ENCODE data around the gene LRPAP1. TPM values are rescaled to one million over a fixed set of nuclear protein-coding genes. Genes with fewer than 3 reads are reported as not detected.

LRPAP1 gene
- total and polyA plus RNA-seq, 2 donors (not counting 3 experiments of a cell fraction or from before 2014, with no cell fraction given) = 90.1 to 170 TPM

DNA sequence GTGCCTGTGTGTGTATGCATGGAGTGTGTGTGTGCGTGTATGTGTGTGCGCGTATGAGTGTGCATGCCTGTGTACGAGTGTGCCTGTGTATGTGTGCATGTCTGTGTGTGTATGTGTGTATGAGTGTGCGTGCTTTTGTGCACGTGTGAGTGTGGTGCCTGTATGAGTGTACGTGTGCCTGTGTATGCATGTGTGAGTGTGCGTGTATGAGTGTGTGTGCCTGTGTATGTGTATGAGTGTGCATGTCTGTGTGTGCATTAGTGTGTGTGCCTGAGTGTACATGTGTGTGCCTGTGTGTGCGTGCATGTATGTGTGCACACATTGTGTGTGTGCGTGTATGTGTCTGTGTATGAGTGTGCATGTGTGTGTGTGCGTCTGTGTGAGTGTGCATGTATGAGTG lies 63.4 kb downstream of the LRPAP1 start:
- Histone ChIP-seq H4K20me1 (replicated peaks; ENCODE audit: control insufficient read depth, extremely low read depth, insufficient read depth, low read length) (no peaks in the 10 kb centered on the region), H3K4me3 (replicated peaks in 1 of 3; ENCODE audit: insufficient read depth in 1 of 3, low read depth in 1 of 3, low read length in 3 of 3) (no peak overlapping the region), H3K79me2 (ENCODE audit: control insufficient read depth, insufficient read depth, low read length) (no peaks in the 10 kb centered on the region), H3K27me3 (ENCODE audit: control insufficient read depth in 2 of 2, insufficient read depth in 2 of 2, low read length in 2 of 2) (peaks cover 0 to under 1% of the 10 kb centered on the region in 2 experiments), H3K27ac (ENCODE audit: insufficient read depth, low read depth, low read length) (no peak overlapping the region), H3K36me3 (ENCODE audit: control insufficient read depth in 2 of 2, extremely low read depth in 1 of 2, insufficient read depth in 2 of 2, low read length in 2 of 2) (no peaks in the 10 kb centered on the region), H3K4me2 (ENCODE audit: insufficient read depth, low read length) (no peak overlapping the region), H3K4me1 (ENCODE audit: control insufficient read depth, extremely low read depth, insufficient read depth, low read length) (no peaks in the 10 kb centered on the region), H3K9me1 (replicated peaks; ENCODE audit: control insufficient read depth, extremely low read depth, insufficient read depth, low read length) (no peaks in the 10 kb centered on the region), H2AFZ (ENCODE audit: low read depth, low read length) (no peak overlapping the region), H3K9ac (replicated peaks; ENCODE audit: extremely low read depth, insufficient read depth, low read length) (no peak overlapping the region), H3K9me3 (replicated peaks; ENCODE audit: control insufficient read depth, insufficient read depth, low read length) (no peaks in the 10 kb centered on the region)
- FAIRE-seq (no peak), DNase-seq (ENCODE audit: low read depth, low spot score) (no peak)
- intact Hi-C loops (cut with micrococcal nuclease) (no loop called here), dilution Hi-C loops (cut with MboI; ENCODE audit: extremely low pct_ligation_motif_present, low sequenced_read_pairs) (no loop called here)
- ChIA-PET POLR2A (no interaction called here), CTCF (interaction anchor here (4.1 kb wide), 1 partner anchor 12 kb away, joined by 16 read pairs; no protein-coding TSS in a partner anchor)
- TF ChIP-seq POLR2AphosphoS5 (IDR thresholded peaks at IDR 0.05; ENCODE audit: insufficient read depth, low read depth, low read length) (no peak), FOS (IDR thresholded peaks at IDR 0.05; ENCODE audit: borderline replicate concordance, insufficient read depth, low read length) (no peak), EZH2 (IDR thresholded peaks at IDR 0.05; ENCODE audit: borderline replicate concordance, low read depth, low read length, severe bottlenecking) (no peak), POLR2A (IDR thresholded peaks at IDR 0.05; ENCODE audit: low read depth, low read length) (no peak), MYC (IDR thresholded peaks at IDR 0.05; ENCODE audit: low read depth, low read length) (no peak), JUN (IDR thresholded peaks at IDR 0.05; ENCODE audit: borderline replicate concordance, insufficient read depth, insufficient read length, low read depth) (no peak), GATA2 (IDR thresholded peaks at IDR 0.05; ENCODE audit: insufficient read depth, insufficient read length, low read depth, low read length) (no peak)
- TF ChIP-seq, protein P1, sequence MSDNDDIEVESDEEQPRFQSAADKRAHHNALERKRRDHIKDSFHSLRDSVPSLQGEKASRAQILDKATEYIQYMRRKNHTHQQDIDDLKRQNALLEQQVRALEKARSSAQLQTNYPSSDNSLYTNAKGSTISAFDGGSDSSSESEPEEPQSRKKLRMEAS (IDR thresholded peaks at IDR 0.05; ENCODE audit: insufficient read depth, insufficient read length) = no peak
- TF ChIP-seq, protein P2, sequence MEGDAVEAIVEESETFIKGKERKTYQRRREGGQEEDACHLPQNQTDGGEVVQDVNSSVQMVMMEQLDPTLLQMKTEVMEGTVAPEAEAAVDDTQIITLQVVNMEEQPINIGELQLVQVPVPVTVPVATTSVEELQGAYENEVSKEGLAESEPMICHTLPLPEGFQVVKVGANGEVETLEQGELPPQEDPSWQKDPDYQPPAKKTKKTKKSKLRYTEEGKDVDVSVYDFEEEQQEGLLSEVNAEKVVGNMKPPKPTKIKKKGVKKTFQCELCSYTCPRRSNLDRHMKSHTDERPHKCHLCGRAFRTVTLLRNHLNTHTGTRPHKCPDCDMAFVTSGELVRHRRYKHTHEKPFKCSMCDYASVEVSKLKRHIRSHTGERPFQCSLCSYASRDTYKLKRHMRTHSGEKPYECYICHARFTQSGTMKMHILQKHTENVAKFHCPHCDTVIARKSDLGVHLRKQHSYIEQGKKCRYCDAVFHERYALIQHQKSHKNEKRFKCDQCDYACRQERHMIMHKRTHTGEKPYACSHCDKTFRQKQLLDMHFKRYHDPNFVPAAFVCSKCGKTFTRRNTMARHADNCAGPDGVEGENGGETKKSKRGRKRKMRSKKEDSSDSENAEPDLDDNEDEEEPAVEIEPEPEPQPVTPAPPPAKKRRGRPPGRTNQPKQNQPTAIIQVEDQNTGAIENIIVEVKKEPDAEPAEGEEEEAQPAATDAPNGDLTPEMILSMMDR (IDR thresholded peaks at IDR 0.05; ENCODE audit: extremely low read depth in 1 of 2, insufficient read depth in 1 of 2, low read depth in 1 of 2, low read length in 2 of 2) = no peak
- BruUV-seq (replicated peaks) = no TSS peak
